GM12892 (cell line): ENCODE results near the gene KRTAP5-11.

Source experiments
- POLR2A ChIP-seq: IDR thresholded peaks from 2 replicates; pipeline ENCODE4 v1.6.1; 2011; ENCODE audit warnings: low read depth, low read length, control low read depth
- POLR2AphosphoS5 ChIP-seq: IDR thresholded peaks from 2 replicates; pipeline ENCODE4 v1.6.1; 2011; ENCODE audit warnings: low read depth, low read length, control low read depth
- TAF1 ChIP-seq: IDR thresholded peaks from 2 replicates; pipeline ENCODE4 v1.6.1; 2011; ENCODE audit warnings: low read depth, mild to moderate bottlenecking, control low read depth, low read length, borderline replicate concordance

DNA sequence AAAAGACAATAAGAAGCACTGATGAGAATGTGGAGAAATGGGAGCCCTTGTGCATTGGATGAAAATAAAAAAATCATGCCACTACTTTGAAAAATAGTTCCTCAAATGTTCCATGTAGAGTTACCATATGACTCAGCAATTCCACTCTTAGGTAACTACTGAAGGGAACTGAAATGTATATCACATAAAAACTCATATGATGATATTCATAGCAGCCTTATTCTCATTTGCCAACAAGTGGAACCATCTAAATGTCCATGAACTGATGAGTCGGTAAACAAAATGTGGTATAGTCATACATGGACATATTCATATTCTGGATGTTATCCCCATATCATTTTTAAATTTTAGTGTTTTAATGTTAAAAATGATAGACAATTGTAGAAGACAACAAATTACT, 31.0 kb downstream of the KRTAP5-11 start:
- TF ChIP-seq POLR2A (no peak), TAF1 (no peak), POLR2AphosphoS5 (no peak)
